Embryonic facial prominence (tissue), 1 donor: ENCODE measurements around the gene GPR22.

Experiments
- DNase-seq: peaks from one replicate; pipeline ENCODE4 v3.0.0-alpha.2; 2016; ENCODE audit errors: extremely low spot score

GPR22 gene

GRCh38 chr7:107469929-107470328, at the start of gene GPR22:
GPR22 (plus strand) TSS chr7:107470057; CDS start chr7:107474061, 4,004 bp downstream.
- no peak for DNase-seq

- no peak for DNase-seq
These were observed 42.4 kb upstream of the GPR22 start for GRCh38 chr7:107427462-107427861.

- no peak for DNase-seq
These were observed 41.2 kb upstream of the GPR22 start for GRCh38 chr7:107428642-107429041.

- DNase-seq: no peak
These were observed 39.8 kb upstream of the GPR22 start for GRCh38 chr7:107430057-107430456.

- no peak for DNase-seq
These were observed 37.6 kb upstream of the GPR22 start for GRCh38 chr7:107432261-107432660.

GRCh38 chr7:107435749-107436148, 34.1 kb upstream of the GPR22 start:
- no peak for DNase-seq

- no peak for DNase-seq
These were observed 30.8 kb upstream of the GPR22 start for GRCh38 chr7:107439025-107439424.

GRCh38 chr7:107441581-107442422, 28.1 kb upstream of the GPR22 start:
- no peak for DNase-seq

- DNase-seq: no peak
These were observed 27.2 kb upstream of the GPR22 start for GRCh38 chr7:107442678-107443077.

- no peak for DNase-seq
These were observed 23.3 kb upstream of the GPR22 start for GRCh38 chr7:107446531-107446930.

- DNase-seq: no peak
These were observed 22.9 kb upstream of the GPR22 start for GRCh38 chr7:107446988-107447387.

- DNase-seq: no peak
These were observed 18.9 kb upstream of the GPR22 start for GRCh38 chr7:107450970-107451369.

GRCh38 chr7:107453388-107453787, 16.5 kb upstream of the GPR22 start:
- DNase-seq: no peak

- DNase-seq: no peak
These were observed 7.8 kb upstream of the GPR22 start for GRCh38 chr7:107461938-107462533.

- DNase-seq: no peak
These were observed 6.4 kb upstream of the GPR22 start for GRCh38 chr7:107463139-107464078.

- no peak for DNase-seq
These were observed 5.1 kb upstream of the GPR22 start for GRCh38 chr7:107464666-107465226.

GRCh38 chr7:107467972-107468371, 1.9 kb upstream of the GPR22 start:
- no peak for DNase-seq

- no peak for DNase-seq
These were observed 1.0 kb upstream of the GPR22 start for GRCh38 chr7:107468824-107469223.

- DNase-seq: no peak
These were observed 1.6 kb downstream of the GPR22 start for GRCh38 chr7:107471292-107472070.

GRCh38 chr7:107472116-107472515, 2.3 kb downstream of the GPR22 start:
- DNase-seq: no peak

GRCh38 chr7:107474104-107474521, 4.3 kb downstream of the GPR22 start:
- DNase-seq: no peak
